Measurements from ENCODE around the gene CPXM2.

CPXM2 gene

GRCh38 chr10:123804716-123805115 is 86.9 kb downstream of the CPXM2 start:
- H3K4me3 ChIP-seq (ENCODE audit: low read depth, low read length), result no peak overlapping the region

DNA sequence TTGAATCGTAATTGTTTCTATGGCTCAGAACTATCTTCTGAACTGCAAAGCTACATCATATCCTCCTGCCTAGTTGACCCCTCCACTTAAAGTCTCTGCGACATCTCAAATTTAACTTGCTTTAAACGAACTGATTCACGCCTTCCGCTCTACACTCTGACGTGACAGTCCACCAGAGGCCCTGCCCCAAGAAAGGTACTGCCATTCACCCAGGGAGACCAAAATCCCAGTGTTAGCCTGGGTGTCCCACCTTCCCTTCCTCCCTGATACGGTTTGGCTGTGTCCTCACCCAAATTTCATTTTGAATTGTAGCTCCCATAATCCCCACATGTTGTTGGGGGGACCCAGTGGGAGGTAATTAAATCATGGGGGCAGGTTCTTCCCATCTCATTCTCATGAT is 90.8 kb downstream of the CPXM2 start:
- H3K4me3 ChIP-seq (ENCODE audit: low read depth, low read length), result no peak overlapping the region

DNA sequence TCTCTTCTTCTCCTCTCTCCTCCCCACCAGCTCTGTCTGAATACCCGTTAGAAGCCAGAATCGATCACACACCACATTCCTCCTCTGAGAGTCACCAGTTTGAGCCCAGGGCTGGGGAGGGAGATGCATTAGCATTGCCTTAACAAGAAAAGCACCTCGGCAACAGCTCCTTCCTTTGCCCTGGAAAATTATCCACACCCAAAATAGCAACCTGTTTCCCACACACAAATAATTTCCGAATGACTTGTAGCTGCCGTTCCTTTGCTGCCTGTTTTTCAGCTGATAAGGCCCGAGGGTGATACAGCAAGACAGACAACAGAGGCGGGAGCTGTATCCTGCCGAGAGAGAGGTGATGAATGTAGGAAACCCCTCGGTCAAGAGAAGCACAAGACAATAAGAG is 91.3 kb downstream of the CPXM2 start:
- no peak overlapping the region for H3K4me3 ChIP-seq (ENCODE audit: low read depth, low read length)

DNA sequence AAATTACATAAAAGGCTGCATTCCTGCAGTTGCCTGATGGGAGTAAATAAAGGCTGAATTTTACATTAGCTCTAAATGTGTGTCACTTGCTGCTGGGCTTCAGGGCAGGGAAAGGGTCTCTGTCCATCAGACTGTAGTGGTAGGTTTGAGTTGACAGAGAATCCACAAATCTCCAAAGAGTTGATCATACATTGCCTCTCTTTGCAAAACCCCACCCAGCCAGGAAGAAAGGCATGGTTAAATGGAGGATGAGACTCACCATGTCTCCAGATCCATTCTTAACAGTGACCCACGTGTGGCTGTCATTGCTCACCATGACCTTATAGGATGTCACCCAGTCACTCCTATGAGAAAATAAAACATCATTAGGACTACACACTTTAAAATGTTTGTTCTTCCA is 92.8 kb downstream of the CPXM2 start:
- H3K4me3 ChIP-seq (ENCODE audit: low read depth, low read length), result no peak overlapping the region

DNA sequence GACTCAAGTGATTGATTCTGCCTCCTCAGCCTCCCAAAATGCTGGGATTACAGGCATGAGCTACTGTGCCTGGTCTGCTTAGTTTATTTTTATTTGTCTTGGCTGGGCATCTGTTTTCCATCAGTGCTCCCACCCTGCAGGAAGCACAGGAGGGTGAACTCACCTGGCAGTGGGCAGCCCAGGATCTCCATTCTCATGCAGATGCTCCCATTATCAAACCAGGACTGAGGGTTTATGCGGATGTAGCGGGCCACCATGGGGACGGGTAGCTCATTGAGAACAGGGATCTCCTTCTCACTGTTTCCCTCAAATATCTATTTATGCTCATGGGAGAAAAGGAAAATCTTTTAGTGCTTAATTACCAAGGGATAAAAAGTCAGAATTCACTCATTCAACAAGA is 93.8 kb downstream of the CPXM2 start:
- H3K4me3 ChIP-seq (ENCODE audit: low read depth, low read length), result no peak overlapping the region

GRCh38 chr10:123796736-123797135 is 94.9 kb downstream of the CPXM2 start:
- no peak overlapping the region for H3K4me3 ChIP-seq (ENCODE audit: low read depth, low read length)

- no peak overlapping the region for H3K4me3 ChIP-seq (ENCODE audit: low read depth, low read length)
These were observed 95.6 kb downstream of the CPXM2 start for GRCh38 chr10:123795846-123796590.

- no peak overlapping the region for H3K4me3 ChIP-seq (ENCODE audit: low read depth, low read length)
These were observed 96.3 kb downstream of the CPXM2 start for GRCh38 chr10:123795196-123795780.

GRCh38 chr10:123792248-123792978 is 99.2 kb downstream of the CPXM2 start:
- H3K4me3 ChIP-seq (ENCODE audit: low read depth, low read length), result no peak overlapping the region

GRCh38 chr10:123790132-123790885 is 101.3 kb downstream of the CPXM2 start:
- no peak overlapping the region for H3K4me3 ChIP-seq (ENCODE audit: low read depth, low read length)

GRCh38 chr10:123788981-123789380 is 102.6 kb downstream of the CPXM2 start:
- H3K4me3 ChIP-seq (ENCODE audit: low read depth, low read length), result no peak overlapping the region

GRCh38 chr10:123787566-123787965 is 104.0 kb downstream of the CPXM2 start:
- H3K4me3 ChIP-seq (ENCODE audit: low read depth, low read length), result no peak overlapping the region

DNA sequence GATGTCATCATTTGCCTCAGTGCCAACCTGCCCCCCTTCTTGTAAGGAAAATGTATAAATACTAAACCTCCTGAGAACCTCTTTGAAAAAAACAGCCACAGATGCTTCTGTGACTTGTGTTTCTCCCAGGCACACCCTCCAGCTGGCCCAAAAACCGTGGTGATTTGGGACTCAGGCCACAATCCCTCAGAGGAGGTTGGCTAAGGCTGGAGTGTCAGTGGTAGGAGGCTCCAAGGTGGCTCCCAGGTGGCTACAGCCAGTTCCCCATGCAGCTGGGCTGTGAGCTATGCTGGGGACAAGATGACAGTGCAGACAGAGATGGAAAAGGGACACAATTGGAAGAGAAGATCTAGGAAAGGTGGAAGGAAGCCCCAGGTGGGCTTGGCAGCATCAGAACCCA is 104.7 kb downstream of the CPXM2 start:
- no peak overlapping the region for H3K4me3 ChIP-seq (ENCODE audit: low read depth, low read length)

DNA sequence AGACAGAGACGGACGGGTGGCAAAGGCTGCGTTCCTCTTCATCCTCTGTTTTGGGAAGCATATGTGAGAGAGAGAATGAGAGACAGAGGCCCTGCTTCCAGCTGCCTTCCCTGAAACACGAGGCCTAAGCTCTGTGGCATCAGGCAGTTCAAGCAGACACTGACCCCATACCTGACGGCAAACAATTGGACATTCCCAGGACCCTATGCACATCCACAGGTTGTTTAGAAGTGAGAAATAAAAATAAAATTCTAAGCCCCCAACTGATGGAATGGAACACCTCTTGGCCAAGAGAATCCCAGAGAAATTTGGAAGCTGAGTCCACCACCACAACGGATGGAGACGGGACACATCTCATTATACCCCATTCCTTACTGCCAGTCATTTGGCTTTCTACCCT is 105.3 kb downstream of the CPXM2 start:
- H3K4me3 ChIP-seq (ENCODE audit: low read depth, low read length), result no peak overlapping the region

GRCh38 chr10:123784646-123785045 is 107.0 kb downstream of the CPXM2 start:
- H3K4me3 ChIP-seq (ENCODE audit: low read depth, low read length), result no peak overlapping the region

DNA sequence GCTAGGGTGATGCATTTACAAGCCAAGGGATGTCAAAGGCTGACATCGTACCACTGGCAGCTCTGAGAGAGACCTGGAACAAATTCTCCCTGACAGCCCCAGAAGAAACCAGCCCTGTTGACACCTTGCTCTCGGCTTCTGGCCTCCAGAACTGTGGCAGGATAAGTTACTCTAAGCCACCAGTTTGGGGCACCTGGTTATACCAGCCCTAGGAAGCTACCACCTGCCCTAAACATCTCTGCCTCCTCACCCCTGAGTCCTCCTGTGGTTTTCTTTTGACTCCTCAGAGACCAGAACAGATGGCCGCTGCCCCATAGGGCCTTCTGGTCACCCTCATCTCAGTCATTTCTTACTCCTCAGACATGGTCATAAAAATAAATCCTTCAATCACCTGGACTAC is 107.4 kb downstream of the CPXM2 start:
- H3K4me3 ChIP-seq (ENCODE audit: low read depth, low read length), result no peak overlapping the region

GRCh38 chr10:123783296-123783695 is 108.3 kb downstream of the CPXM2 start:
- no peak overlapping the region for H3K4me3 ChIP-seq (ENCODE audit: low read depth, low read length)

GRCh38 chr10:123782549-123782948 is 109.1 kb downstream of the CPXM2 start:
- no peak overlapping the region for H3K4me3 ChIP-seq (ENCODE audit: low read depth, low read length)

DNA sequence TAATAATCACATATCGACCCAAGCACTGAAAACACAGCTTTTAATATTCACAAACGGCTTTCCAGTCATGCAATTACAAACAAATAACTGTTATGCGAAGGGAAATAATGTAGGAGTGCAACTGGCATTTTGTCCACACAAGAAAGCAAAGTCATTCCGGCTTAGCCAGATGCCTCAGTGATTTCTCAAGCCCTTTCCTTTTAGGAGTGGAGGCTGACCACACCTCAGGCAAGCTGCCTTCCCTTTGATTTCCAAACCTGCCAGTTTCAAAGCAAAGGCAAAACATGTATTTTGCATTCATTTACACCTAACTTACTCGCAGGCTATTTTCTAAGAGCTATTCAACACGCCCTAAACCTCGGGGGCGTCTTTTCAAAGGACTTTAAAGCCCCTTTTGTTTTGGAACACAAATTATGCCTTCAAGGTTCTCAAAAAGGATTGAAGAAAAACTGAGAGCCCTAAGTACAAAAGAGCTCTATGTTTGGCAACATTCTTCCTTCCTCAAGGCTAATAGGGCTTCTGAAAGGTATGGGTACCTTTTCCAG is 109.6 kb downstream of the CPXM2 start:
- no peak overlapping the region for H3K4me3 ChIP-seq (ENCODE audit: low read depth, low read length)

DNA sequence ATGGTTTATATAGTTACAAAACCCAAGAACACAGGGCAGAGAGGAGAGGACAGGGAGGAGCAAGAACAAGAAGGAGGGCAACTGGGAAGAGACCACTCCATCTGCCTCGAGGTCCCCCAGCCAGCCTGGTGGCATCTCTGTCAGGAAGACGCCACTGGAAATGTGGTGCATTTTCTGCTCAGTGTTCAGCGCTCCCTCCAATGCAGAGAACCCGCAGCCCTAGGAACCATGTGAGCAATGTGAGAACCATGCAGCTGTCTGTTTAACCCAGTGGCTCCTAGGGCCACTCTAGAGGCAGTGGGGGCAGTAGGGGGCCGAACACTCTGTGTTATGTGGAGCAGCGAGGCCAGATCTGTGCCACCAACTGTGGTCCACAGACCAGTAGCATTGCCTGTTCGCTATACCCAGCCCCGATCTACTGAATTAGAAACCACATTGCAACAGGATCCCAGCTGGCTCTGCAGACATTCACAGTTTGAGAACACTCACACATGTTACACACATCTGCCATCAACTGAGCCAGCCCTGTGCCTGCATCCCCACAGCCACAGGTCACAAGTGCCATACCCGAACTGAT is 110.2 kb downstream of the CPXM2 start:
- H3K4me3 ChIP-seq (ENCODE audit: low read depth, low read length), result no peak overlapping the region
